ENCODE results near the gene LYRM1. TPM values are rescaled to one million over a fixed set of nuclear protein-coding genes. Genes with fewer than 3 reads are reported as not detected.
A peak's percentile ranks its signal among the peaks of the same experiment; 100 is the strongest.

The LYRM1 gene
- polyA plus RNA-seq, 2 of the 4 experiments (the other 2 are of a cell fraction), result 38.6 to 44.0 TPM

DNA sequence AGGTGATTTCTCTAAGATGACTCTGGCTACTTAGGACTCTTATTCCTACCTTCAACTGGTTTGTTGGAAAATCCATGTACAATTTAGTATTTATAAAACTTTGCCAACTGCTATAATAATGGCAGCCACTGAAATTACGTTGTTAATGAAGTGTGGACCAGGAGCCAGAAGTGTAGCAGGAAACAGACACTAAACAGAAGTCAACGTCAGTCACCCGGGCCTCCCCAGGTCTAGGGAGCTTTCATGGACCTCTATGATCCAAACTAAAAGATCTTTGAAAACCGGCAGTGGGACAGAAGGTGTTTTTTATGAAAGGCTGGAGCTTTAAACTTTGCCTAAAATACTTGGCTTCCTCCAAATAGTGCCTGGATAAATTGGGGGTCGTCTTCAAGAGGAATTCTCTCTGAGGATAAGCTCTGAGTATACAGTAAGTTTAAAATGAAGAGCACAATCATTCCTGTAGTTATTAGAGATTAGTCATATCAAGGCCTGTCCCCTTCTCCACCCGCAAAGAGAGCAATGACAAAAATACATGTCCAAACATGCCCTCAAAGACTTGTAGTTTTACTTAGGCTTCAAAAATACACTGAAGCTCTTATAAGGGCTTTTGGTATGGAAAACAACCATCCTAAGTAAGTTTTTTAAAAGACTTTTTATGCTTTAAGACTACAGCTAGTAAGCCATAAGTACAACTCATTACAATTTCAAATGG lies 35.0 kb upstream of the LYRM1 start:
- no peak overlapping the region for H3K4me3 ChIP-seq
- H3K9me3 ChIP-seq, result no peaks in the 10 kb centered on the region
- DNase-seq (ENCODE audit: low read depth in 1 of 2, low spot score in 1 of 2) (peak in 1 of 2 experiments; percentile 35), FAIRE-seq (no peak), ATAC-seq (peak in 1 of 2 experiments; percentile 37; a peak in 2 of 6 replicates)
- peak overlapping the region; percentile 68 for H3K4me2 ChIP-seq
- peak overlapping the region; percentile 87 to 94 for H3K27ac ChIP-seq
- WGBS (ENCODE audit: missing lambda C conversion rate), result 65% methylated on average over 6 of the region's 6 CpGs
- POLR2A ChIA-PET, result interaction anchor here (1.2 to 3.2 kb wide), 2 partner anchors 14 to 35 kb away, joined by 4 to 9 read pairs; partner anchors contain the start of genes DCUN1D3 and LYRM1
- CTCF ChIA-PET, result interaction anchor here (0.6 to 5.4 kb wide), 9 partner anchors 10 to 435 kb away, joined by 3 to 50 read pairs (median 3); no protein-coding TSS in a partner anchor
- peaks cover 54% of the 10 kb centered on the region for H3K4me1 ChIP-seq
- TF ChIP-seq ESRRA (IDR thresholded peaks at IDR 0.05; ENCODE audit: borderline replicate concordance, low read length) (no peak), EP300 (IDR thresholded peaks at IDR 0.05) (no peak), RARB (CRISPR knock-in tag; IDR thresholded peaks at IDR 0.05) (no peak), NPAS2 (CRISPR knock-in tag; IDR thresholded peaks at IDR 0.05; ENCODE audit: borderline replicate concordance) (no peak), CBX8 (IDR thresholded peaks at IDR 0.05) (no peak)

DNA sequence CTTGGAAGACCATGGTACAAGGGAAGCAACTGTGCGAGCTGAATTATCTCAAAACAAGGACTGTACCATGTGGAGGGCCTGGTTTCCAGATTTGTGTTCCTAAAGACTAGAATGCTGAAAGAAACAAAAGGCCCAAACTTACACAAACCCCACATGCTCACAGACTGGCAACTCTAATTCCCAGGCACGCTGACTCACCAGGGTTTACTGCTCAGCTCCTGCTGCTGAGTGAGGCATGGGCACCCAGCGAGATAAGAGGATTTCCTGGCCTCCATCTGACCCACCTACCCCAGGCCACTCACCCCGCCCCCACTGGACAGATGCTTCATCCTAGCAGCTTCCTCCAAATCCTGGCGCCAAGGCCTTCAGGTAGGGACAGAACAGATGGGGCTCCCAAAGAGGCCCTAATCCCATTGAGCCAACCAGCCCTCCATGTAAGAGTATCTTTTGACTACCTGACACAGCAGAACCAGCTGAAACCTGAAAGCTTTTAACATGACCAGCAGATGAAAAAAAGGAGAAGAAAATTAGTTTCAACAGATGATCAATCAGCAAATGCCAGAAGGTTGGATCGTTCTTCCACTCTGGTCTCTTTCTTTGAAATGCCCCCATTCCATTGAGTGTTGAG lies 34.3 kb upstream of the LYRM1 start:
- TF ChIP-seq, protein P1, sequence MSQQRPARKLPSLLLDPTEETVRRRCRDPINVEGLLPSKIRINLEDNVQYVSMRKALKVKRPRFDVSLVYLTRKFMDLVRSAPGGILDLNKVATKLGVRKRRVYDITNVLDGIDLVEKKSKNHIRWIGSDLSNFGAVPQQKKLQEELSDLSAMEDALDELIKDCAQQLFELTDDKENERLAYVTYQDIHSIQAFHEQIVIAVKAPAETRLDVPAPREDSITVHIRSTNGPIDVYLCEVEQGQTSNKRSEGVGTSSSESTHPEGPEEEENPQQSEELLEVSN (IDR thresholded peaks at IDR 0.05; ENCODE audit: borderline replicate concordance, low read depth), result peak; percentile 50; the same call in 1 of the 2 replicates
- TF ChIP-seq RAD21 (conservative IDR thresholded peaks at IDR 0.05 in 1 of 2, IDR thresholded peaks at IDR 0.05 in 1 of 2) (0 out of 5 replicates have a peak, but pooled peaks of 1 of the 2 experiments have one; percentile 3), SMC3 (IDR thresholded peaks at IDR 0.05) (0 out of 3 replicates have a peak, but pooled peaks have one; percentile 10), EHF (CRISPR knock-in tag; IDR thresholded peaks at IDR 0.05) (no peak), POLR2A (IDR thresholded peaks at IDR 0.05; ENCODE audit: low read length) (no peak), CEBPB (IDR thresholded peaks at IDR 0.05) (0 out of 4 replicates have a peak, but pooled peaks of 1 of the 2 experiments have one; percentile 7), FOXS1 (CRISPR knock-in tag; IDR thresholded peaks at IDR 0.05) (no peak), KDM5A (IDR thresholded peaks at IDR 0.05) (no peak), JUN (IDR thresholded peaks at IDR 0.05) (peak in 1 of 2 experiments; percentile 14; a peak in 1 of 5 replicates), FOSL2 (IDR thresholded peaks at IDR 0.05) (peak; percentile 38; the same call in 1 of the 2 replicates), FOSL2 (CRISPR knock-in tag; IDR thresholded peaks at IDR 0.05) (peak; percentile 62), HOXA7 (CRISPR knock-in tag; IDR thresholded peaks at IDR 0.05) (no peak), EHMT2 (IDR thresholded peaks at IDR 0.05; ENCODE audit: low read depth) (no peak), HOXB13 (CRISPR knock-in tag; IDR thresholded peaks at IDR 0.05; ENCODE audit: low read depth) (no peak), JUNB (IDR thresholded peaks at IDR 0.05) (no peak), HOXB5 (CRISPR knock-in tag; IDR thresholded peaks at IDR 0.05) (no peak), RFX5 (IDR thresholded peaks at IDR 0.05) (no peak), NFE2L2 (conservative IDR thresholded peaks at IDR 0.05; ENCODE audit: low read length) (no peak), CHD4 (IDR thresholded peaks at IDR 0.05; ENCODE audit: borderline replicate concordance) (no peak), HEYL (CRISPR knock-in tag; IDR thresholded peaks at IDR 0.05) (no peak)
- TF ChIP-seq, protein P2, sequence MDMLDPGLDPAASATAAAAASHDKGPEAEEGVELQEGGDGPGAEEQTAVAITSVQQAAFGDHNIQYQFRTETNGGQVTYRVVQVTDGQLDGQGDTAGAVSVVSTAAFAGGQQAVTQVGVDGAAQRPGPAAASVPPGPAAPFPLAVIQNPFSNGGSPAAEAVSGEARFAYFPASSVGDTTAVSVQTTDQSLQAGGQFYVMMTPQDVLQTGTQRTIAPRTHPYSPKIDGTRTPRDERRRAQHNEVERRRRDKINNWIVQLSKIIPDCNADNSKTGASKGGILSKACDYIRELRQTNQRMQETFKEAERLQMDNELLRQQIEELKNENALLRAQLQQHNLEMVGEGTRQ (IDR thresholded peaks at IDR 0.05), result no peak
- TF ChIP-seq, protein P3, sequence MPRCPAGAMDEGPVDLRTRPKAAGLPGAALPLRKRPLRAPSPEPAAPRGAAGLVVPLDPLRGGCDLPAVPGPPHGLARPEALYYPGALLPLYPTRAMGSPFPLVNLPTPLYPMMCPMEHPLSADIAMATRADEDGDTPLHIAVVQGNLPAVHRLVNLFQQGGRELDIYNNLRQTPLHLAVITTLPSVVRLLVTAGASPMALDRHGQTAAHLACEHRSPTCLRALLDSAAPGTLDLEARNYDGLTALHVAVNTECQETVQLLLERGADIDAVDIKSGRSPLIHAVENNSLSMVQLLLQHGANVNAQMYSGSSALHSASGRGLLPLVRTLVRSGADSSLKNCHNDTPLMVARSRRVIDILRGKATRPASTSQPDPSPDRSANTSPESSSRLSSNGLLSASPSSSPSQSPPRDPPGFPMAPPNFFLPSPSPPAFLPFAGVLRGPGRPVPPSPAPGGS (IDR thresholded peaks at IDR 0.05), result no peak
- TF ChIP-seq, protein P4, sequence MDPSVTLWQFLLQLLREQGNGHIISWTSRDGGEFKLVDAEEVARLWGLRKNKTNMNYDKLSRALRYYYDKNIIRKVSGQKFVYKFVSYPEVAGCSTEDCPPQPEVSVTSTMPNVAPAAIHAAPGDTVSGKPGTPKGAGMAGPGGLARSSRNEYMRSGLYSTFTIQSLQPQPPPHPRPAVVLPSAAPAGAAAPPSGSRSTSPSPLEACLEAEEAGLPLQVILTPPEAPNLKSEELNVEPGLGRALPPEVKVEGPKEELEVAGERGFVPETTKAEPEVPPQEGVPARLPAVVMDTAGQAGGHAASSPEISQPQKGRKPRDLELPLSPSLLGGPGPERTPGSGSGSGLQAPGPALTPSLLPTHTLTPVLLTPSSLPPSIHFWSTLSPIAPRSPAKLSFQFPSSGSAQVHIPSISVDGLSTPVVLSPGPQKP (IDR thresholded peaks at IDR 0.05; ENCODE audit: low read depth, low read length), result no peak
- TF ChIP-seq, protein P5, sequence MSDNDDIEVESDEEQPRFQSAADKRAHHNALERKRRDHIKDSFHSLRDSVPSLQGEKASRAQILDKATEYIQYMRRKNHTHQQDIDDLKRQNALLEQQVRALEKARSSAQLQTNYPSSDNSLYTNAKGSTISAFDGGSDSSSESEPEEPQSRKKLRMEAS (IDR thresholded peaks at IDR 0.05), result peak; percentile 82
- H3K4me3 ChIP-seq, result no peak overlapping the region
- peak overlapping the region; percentile 68 for H3K4me2 ChIP-seq
- ChIA-PET POLR2A (interaction anchor here (1.2 to 3.2 kb wide), 2 partner anchors 14 to 34 kb away, joined by 4 to 9 read pairs; partner anchors contain the start of genes DCUN1D3 and LYRM1), CTCF (interaction anchor here (0.9 to 5.4 kb wide), 9 partner anchors 9 to 434 kb away, joined by 3 to 50 read pairs (median 4); partner anchors contain the start of genes ERI2 and REXO5)
- peak; percentile 80 to 92 for ATAC-seq
- peaks cover 57% of the 10 kb centered on the region for H3K4me1 ChIP-seq
- DNase-seq (ENCODE audit: low read depth in 1 of 2, low spot score in 1 of 2), result peak; percentile 76 to 80
- H3K27ac ChIP-seq, result peak overlapping the region; percentile 87 to 94
- no peaks in the 10 kb centered on the region for H3K9me3 ChIP-seq
- FAIRE-seq, result no peak
- WGBS (ENCODE audit: missing lambda C conversion rate), result 29% methylated on average over 6 of the region's 6 CpGs
